ENCODE data around the gene ANKRD55. TPM values are rescaled to one million over a fixed set of nuclear protein-coding genes. Genes with fewer than 3 reads are reported as not detected.
"Not testable (repeated sequence)": the region's sequence is repeated elsewhere in the genome, so short reads cannot be mapped to it uniquely, and the experiment has no call there.

ANKRD55 gene
- total RNA-seq, 1 donor from 2014 or later = 0.31 TPM

- no peak for DNase-seq
Measured at GRCh38 chr5:56207537-56207936, 25.6 kb downstream of the ANKRD55 start.

GRCh38 chr5:56206126-56206910, 26.8 kb downstream of the ANKRD55 start:
- DNase-seq = no peak

- not testable (repeated sequence) for DNase-seq
Measured at GRCh38 chr5:56203936-56204335, 29.2 kb downstream of the ANKRD55 start.

GRCh38 chr5:56202483-56202882, 30.6 kb downstream of the ANKRD55 start:
- DNase-seq = no peak

- not testable (repeated sequence) for DNase-seq
Measured at GRCh38 chr5:56201762-56202261, 31.3 kb downstream of the ANKRD55 start.

GRCh38 chr5:56200971-56201666, 32.0 kb downstream of the ANKRD55 start:
- no peak for DNase-seq

GRCh38 chr5:56195016-56195415, 38.1 kb downstream of the ANKRD55 start:
- no peak for DNase-seq

GRCh38 chr5:56192246-56192645, 40.9 kb downstream of the ANKRD55 start:
- DNase-seq = no peak

- no peak for DNase-seq
Measured at GRCh38 chr5:56191656-56192055, 41.5 kb downstream of the ANKRD55 start.

- no peak for DNase-seq
Measured at GRCh38 chr5:56190497-56190896, 42.6 kb downstream of the ANKRD55 start.

- no peak for DNase-seq
Measured at GRCh38 chr5:56185768-56186311, 47.3 kb downstream of the ANKRD55 start.

GRCh38 chr5:56183506-56183905, 49.6 kb downstream of the ANKRD55 start:
- DNase-seq = no peak

- no peak for DNase-seq
Measured at GRCh38 chr5:56179442-56179841, 53.7 kb downstream of the ANKRD55 start.

- DNase-seq = no peak
Measured at GRCh38 chr5:56178823-56179222, 54.3 kb downstream of the ANKRD55 start.

- DNase-seq = no peak
Measured at GRCh38 chr5:56176871-56177533, 56.1 kb downstream of the ANKRD55 start.

- DNase-seq = no peak
Measured at GRCh38 chr5:56176155-56176798, 56.9 kb downstream of the ANKRD55 start.

- DNase-seq = no peak
Measured at GRCh38 chr5:56175488-56175887, 57.6 kb downstream of the ANKRD55 start.

GRCh38 chr5:56175021-56175420, 58.1 kb downstream of the ANKRD55 start:
- no peak for DNase-seq

GRCh38 chr5:56172241-56172640, 60.9 kb downstream of the ANKRD55 start:
- DNase-seq = no peak

- no peak for DNase-seq
Measured at GRCh38 chr5:56170557-56170956, 62.6 kb downstream of the ANKRD55 start.

- no peak for DNase-seq
Measured at GRCh38 chr5:56169949-56170348, 63.2 kb downstream of the ANKRD55 start.

- no peak for DNase-seq
Measured at GRCh38 chr5:56169281-56169680, 63.8 kb downstream of the ANKRD55 start.
